Measurements from ENCODE around the gene PKN1. TPM values are rescaled to one million over a fixed set of nuclear protein-coding genes. Genes with fewer than 3 reads are reported as not detected.

PKN1 gene
- total and polyA plus RNA-seq, 2 of the 13 experiments (the other 11 are each of a cell fraction or from before 2014, with no cell fraction given), result 45.7 to 54.5 TPM

DNA sequence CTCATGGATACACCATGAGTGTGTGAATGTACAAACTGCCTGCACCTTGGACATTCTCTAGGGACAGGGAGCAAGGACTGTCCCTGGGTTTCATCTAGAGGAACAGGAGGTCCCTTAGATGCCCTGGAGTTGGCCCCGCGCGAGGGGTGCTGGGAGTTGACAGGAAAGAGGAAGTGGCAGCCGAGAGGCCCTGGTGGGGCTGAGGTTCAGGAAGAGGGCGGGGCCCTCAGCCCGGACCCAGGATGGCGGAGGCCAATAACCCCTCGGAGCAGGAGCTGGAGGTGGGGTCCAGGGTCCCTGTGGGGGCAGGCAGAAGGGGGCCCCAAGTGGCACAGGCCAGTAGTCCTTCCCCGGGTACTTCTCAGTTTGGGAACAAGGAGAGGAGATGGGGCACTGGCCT, 6.9 kb downstream of the PKN1 start:
- Histone ChIP-seq H3K9ac (ENCODE audit: insufficient read depth, low read depth, low read length) (no peak overlapping the region), H3K79me2 (ENCODE audit: insufficient read depth, low read length) (peaks cover 7% of the 10 kb centered on the region), H3K36me3 (replicated peaks in 1 of 2; ENCODE audit: control insufficient read depth in 1 of 2, insufficient read depth in 2 of 2, low read length in 2 of 2) (peaks cover 14 to 28% of the 10 kb centered on the region in 2 experiments), H3K4me3 (replicated peaks in 1 of 3; ENCODE audit: insufficient read depth in 1 of 3, low read depth in 2 of 3, low read length in 3 of 3) (no peak overlapping the region), H3K4me1 (ENCODE audit: insufficient read depth, low read length) (peaks cover 20% of the 10 kb centered on the region), H3K9me3 (ENCODE audit: low read length) (no peaks in the 10 kb centered on the region), H3K27me3 (ENCODE audit: control insufficient read depth in 1 of 2, insufficient read depth in 2 of 2, low read length in 2 of 2) (no peaks in the 10 kb centered on the region), H2AFZ (ENCODE audit: low read length) (no peak overlapping the region), H4K20me1 (ENCODE audit: insufficient read depth, low read length) (peaks cover 2% of the 10 kb centered on the region; the same call in 1 of the 2 replicates), H3K4me2 (ENCODE audit: low read depth, low read length) (no peak overlapping the region), H3K27ac (ENCODE audit: extremely low read length, insufficient read depth, low read length) (no peak overlapping the region)
- ChIA-PET CTCF (ENCODE audit: low intra/inter-chr PET ratio, low total read pairs) (no interaction called here), POLR2A (no interaction called here)
- in situ Hi-C loops (cut with HindIII; ENCODE audit: extremely low pct_ligation_motif_present, low pct_unique_long_range_greater_than_20kb) (no loop called here), intact Hi-C loops (cut with micrococcal nuclease; ENCODE audit: unreplicated experiment) (no loop called here)
- no peak for FAIRE-seq
- 76% methylated on average over 9 of the region's 9 CpGs for WGBS (ENCODE audit: low lambda C conversion rate)
- BruUV-seq (replicated peaks), result no TSS peak
- TF ChIP-seq CHD4 (IDR thresholded peaks at IDR 0.05; ENCODE audit: borderline replicate concordance, low read length) (no peak), GFI1 (CRISPR knock-in tag; IDR thresholded peaks at IDR 0.05; ENCODE audit: borderline replicate concordance) (no peak), SP140L (CRISPR knock-in tag; IDR thresholded peaks at IDR 0.05; ENCODE audit: borderline replicate concordance) (no peak), GABPA (IDR thresholded peaks at IDR 0.05; ENCODE audit: low read depth, low read length) (no peak; the same call in 1 of the 2 replicates), GABPA (CRISPR knock-in tag; IDR thresholded peaks at IDR 0.05; ENCODE audit: low read depth) (peak; percentile 62), ZNF160 (CRISPR knock-in tag; IDR thresholded peaks at IDR 0.05) (no peak), ZNF543 (CRISPR knock-in tag; IDR thresholded peaks at IDR 0.05) (no peak), ETV5 (CRISPR knock-in tag; IDR thresholded peaks at IDR 0.05; ENCODE audit: borderline replicate concordance) (peak; percentile 11; the same call in 1 of the 2 replicates), ZNF687 (CRISPR knock-in tag; IDR thresholded peaks at IDR 0.05) (peak; percentile 18; the same call in 1 of the 2 replicates)
- no peak for DNase-seq (ENCODE audit: low spot score)
- no peak for ATAC-seq

Measured in HepG2 (cell line).